ENCODE measurements around the gene LRCH3.

Gene LRCH3

GRCh38 chr3:197936819-197937384 lies 145.8 kb downstream of the LRCH3 start:
- no peak for DNase-seq (ENCODE audit: low read depth)
